WTC11 (cell line): Measurements from ENCODE around the gene AADAC. TPM values are rescaled to one million over a fixed set of nuclear protein-coding genes. Genes with fewer than 3 reads are reported as not detected.

Experiments used
- ATAC-seq: fragments of 200-7000 bp; cut with Tn5 transposase; 2 replicates; pipeline ENCODE4 v1.10.0; 2021; ENCODE audit warnings: mild to moderate bottlenecking, moderate library complexity
- CTCF ChIA-PET: fragments of 300-600 bp; sonication (Branson Sonifier 250); formaldehyde crosslinking; loops from one replicate; lab custom pipeline; 2021; ENCODE audit warnings: antibody characterized with exemption; lab: Charles Lee
- POLR2A ChIA-PET: fragments of 350-600 bp; sonication (Branson Sonifier 250); formaldehyde crosslinking; loops from one replicate; lab custom pipeline; 2021; ENCODE audit warnings: antibody characterized with exemption; lab: Charles Lee
- DNase-seq: peaks from one replicate; pipeline ENCODE4 v3.0.0; 2021; ENCODE audit warnings: low spot score
- H3K27ac Mint-ChIP-seq: 2 replicates; pipeline ENCODE4 v1.8.0; 2021; ENCODE audit warnings: mixed read lengths
- H3K27me3 Mint-ChIP-seq: 2 replicates; pipeline ENCODE4 v1.8.0; 2021; ENCODE audit warnings: low read depth, mild to moderate bottlenecking, moderate library complexity, mixed read lengths
- H3K36me3 Mint-ChIP-seq: 2 replicates; pipeline ENCODE4 v1.8.0; 2021; ENCODE audit warnings: mixed read lengths
- H3K4me1 Mint-ChIP-seq: 2 replicates; pipeline ENCODE4 v1.8.0; 2022; ENCODE audit warnings: mixed read lengths
- H3K4me3 Mint-ChIP-seq: 2 replicates; pipeline ENCODE4 v1.8.0; 2021; ENCODE audit warnings: mild to moderate bottlenecking, moderate library complexity, mixed read lengths
- H3K9me3 Mint-ChIP-seq: 2 replicates; pipeline ENCODE4 v1.8.0; 2021; ENCODE audit warnings: mixed read lengths
- ATF1 ChIP-seq: sonication (generic); formaldehyde crosslinking; IDR thresholded peaks from 2 replicates; pipeline ENCODE4 v1.8.1; 2023; ENCODE audit warnings: mild to moderate bottlenecking, moderate library complexity, missing genetic modification reagents
- FOXP1 ChIP-seq: sonication (generic); formaldehyde crosslinking; IDR thresholded peaks from 2 replicates; pipeline ENCODE4 v1.8.0; 2022; ENCODE audit warnings: missing genetic modification reagents, mild to moderate bottlenecking, moderate library complexity, borderline replicate concordance
- NFATC4 ChIP-seq: fragments of 250-450 bp; sonication (Bioruptor Pico); IDR thresholded peaks from 2 replicates; pipeline ENCODE4 v1.9.0; 2021; ENCODE audit warnings: mild to moderate bottlenecking
- NFE2L1 ChIP-seq: sonication (generic); formaldehyde crosslinking; IDR thresholded peaks from 2 replicates; pipeline ENCODE4 v1.8.1; 2023; ENCODE audit warnings: missing genetic modification reagents
- OVOL2 ChIP-seq: fragments of 250-450 bp; sonication (Bioruptor Pico); IDR thresholded peaks from 2 replicates; pipeline ENCODE4 v1.9.0; 2021; ENCODE audit warnings: mild to moderate bottlenecking, borderline replicate concordance
- SP1 ChIP-seq: sonication (generic); formaldehyde crosslinking; conservative IDR thresholded peaks from 2 replicates; pipeline ENCODE4 v1.8.1; 2022; ENCODE audit warnings: missing genetic modification reagents
- TCF7 ChIP-seq: sonication (generic); formaldehyde crosslinking; IDR thresholded peaks from 2 replicates; pipeline ENCODE4 v1.8.0; 2022; ENCODE audit warnings: mild to moderate bottlenecking, low read depth, missing genetic modification reagents, moderate library complexity
- TP53 ChIP-seq: sonication (generic); formaldehyde crosslinking; IDR thresholded peaks from 2 replicates; pipeline ENCODE4 v1.8.1; 2023; ENCODE audit warnings: mild to moderate bottlenecking, missing genetic modification reagents
- ZNF219 ChIP-seq: sonication (generic); formaldehyde crosslinking; IDR thresholded peaks from 2 replicates; pipeline ENCODE4 v1.8.0; 2023; ENCODE audit warnings: missing genetic modification reagents, mild to moderate bottlenecking, borderline replicate concordance
- total RNA-seq: library from RNA; stranded (reverse); gene quantifications from 3 replicates; pipeline ENCODE4 v1.2.3, GENCODE V29; 2021
- TF ChIP-seq, protein P1 (sequence below): sonication (generic); formaldehyde crosslinking; conservative IDR thresholded peaks from 2 replicates; pipeline ENCODE4 v1.8.1; 2023; ENCODE audit warnings: mild to moderate bottlenecking, low read depth, missing genetic modification reagents, moderate library complexity
- TF ChIP-seq, protein P2 (sequence below): sonication (generic); formaldehyde crosslinking; IDR thresholded peaks from 2 replicates; pipeline ENCODE4 v1.8.0; 2023; ENCODE audit warnings: missing genetic modification reagents
- TF ChIP-seq, protein P3 (sequence below): fragments of 200-600 bp; IDR thresholded peaks from 2 replicates; pipeline ENCODE4 v1.8.0; 2022; ENCODE audit warnings: antibody characterized with exemption
- TF ChIP-seq, protein P4 (sequence below): fragments of 250-450 bp; sonication (Bioruptor Pico); IDR thresholded peaks from 2 replicates; pipeline ENCODE4 v1.9.0; 2021; ENCODE audit warnings: mild to moderate bottlenecking, borderline replicate concordance
- TF ChIP-seq, protein P5 (sequence below): sonication (generic); formaldehyde crosslinking; IDR thresholded peaks from 2 replicates; pipeline ENCODE4 v1.8.0; 2023; ENCODE audit warnings: mild to moderate bottlenecking, missing genetic modification reagents
- TF ChIP-seq, protein P6 (sequence below): sonication (generic); formaldehyde crosslinking; IDR thresholded peaks from 2 replicates; pipeline ENCODE4 v1.8.0; 2022; ENCODE audit warnings: mild to moderate bottlenecking, missing genetic modification reagents
- TF ChIP-seq, protein P7 (sequence below): sonication (generic); formaldehyde crosslinking; conservative IDR thresholded peaks from 2 replicates; pipeline ENCODE4 v1.8.1; 2022; ENCODE audit warnings: mild to moderate bottlenecking, missing genetic modification reagents

AADAC gene
- total RNA-seq, 1 experiment from 2014 or later = 0.11 TPM

DNA sequence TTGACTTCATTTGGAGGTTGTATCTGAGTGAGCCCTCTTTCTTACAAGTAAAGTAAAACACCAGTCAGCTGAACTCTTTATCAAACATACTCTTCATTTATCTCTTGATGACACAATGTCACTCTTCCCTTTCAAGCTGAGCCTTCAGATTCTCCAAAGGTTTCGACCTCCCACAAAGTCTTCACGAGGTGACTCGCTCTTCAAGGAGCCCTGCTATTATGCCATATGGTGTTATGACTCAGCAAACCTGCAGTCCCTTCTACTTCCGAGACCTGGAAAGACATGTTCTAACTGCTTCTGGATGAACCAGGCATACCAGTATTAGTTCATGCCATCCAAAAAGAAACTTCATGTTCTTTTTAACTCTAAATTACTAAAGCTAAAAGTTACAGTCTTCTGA lies 23.1 kb downstream of the AADAC start:
- ChIA-PET CTCF (interaction anchor here (1.0 to 3.6 kb wide), 5 partner anchors 12 to 519 kb away, joined by 3 to 46 read pairs (median 6); no protein-coding TSS in a partner anchor), POLR2A (no interaction called here)
- DNase-seq = no peak
- Mint-ChIP-seq H3K27me3 (no peaks in the 10 kb centered on the region), H3K27ac (no peak overlapping the region), H3K4me3 (no peak overlapping the region), H3K4me1 (peaks cover 14% of the 10 kb centered on the region), H3K36me3 (no peaks in the 10 kb centered on the region), H3K9me3 (no peaks in the 10 kb centered on the region)
- TF ChIP-seq FOXP1 (CRISPR knock-in tag) (no peak), ATF1 (CRISPR knock-in tag) (no peak), TP53 (no peak), OVOL2 (CRISPR knock-in tag) (no peak), NFE2L1 (CRISPR knock-in tag) (peak; percentile 42; the same call in 1 of the 2 replicates)
- TF ChIP-seq, protein P1, sequence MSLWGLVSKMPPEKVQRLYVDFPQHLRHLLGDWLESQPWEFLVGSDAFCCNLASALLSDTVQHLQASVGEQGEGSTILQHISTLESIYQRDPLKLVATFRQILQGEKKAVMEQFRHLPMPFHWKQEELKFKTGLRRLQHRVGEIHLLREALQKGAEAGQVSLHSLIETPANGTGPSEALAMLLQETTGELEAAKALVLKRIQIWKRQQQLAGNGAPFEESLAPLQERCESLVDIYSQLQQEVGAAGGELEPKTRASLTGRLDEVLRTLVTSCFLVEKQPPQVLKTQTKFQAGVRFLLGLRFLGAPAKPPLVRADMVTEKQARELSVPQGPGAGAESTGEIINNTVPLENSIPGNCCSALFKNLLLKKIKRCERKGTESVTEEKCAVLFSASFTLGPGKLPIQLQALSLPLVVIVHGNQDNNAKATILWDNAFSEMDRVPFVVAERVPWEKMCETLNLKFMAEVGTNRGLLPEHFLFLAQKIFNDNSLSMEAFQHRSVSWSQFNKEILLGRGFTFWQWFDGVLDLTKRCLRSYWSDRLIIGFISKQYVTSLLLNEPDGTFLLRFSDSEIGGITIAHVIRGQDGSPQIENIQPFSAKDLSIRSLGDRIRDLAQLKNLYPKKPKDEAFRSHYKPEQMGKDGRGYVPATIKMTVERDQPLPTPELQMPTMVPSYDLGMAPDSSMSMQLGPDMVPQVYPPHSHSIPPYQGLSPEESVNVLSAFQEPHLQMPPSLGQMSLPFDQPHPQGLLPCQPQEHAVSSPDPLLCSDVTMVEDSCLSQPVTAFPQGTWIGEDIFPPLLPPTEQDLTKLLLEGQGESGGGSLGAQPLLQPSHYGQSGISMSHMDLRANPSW = no peak
- TF ChIP-seq, protein P2, sequence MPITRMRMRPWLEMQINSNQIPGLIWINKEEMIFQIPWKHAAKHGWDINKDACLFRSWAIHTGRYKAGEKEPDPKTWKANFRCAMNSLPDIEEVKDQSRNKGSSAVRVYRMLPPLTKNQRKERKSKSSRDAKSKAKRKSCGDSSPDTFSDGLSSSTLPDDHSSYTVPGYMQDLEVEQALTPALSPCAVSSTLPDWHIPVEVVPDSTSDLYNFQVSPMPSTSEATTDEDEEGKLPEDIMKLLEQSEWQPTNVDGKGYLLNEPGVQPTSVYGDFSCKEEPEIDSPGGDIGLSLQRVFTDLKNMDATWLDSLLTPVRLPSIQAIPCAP (CRISPR knock-in tag) = no peak
- ATAC-seq = peak; percentile 65

DNA sequence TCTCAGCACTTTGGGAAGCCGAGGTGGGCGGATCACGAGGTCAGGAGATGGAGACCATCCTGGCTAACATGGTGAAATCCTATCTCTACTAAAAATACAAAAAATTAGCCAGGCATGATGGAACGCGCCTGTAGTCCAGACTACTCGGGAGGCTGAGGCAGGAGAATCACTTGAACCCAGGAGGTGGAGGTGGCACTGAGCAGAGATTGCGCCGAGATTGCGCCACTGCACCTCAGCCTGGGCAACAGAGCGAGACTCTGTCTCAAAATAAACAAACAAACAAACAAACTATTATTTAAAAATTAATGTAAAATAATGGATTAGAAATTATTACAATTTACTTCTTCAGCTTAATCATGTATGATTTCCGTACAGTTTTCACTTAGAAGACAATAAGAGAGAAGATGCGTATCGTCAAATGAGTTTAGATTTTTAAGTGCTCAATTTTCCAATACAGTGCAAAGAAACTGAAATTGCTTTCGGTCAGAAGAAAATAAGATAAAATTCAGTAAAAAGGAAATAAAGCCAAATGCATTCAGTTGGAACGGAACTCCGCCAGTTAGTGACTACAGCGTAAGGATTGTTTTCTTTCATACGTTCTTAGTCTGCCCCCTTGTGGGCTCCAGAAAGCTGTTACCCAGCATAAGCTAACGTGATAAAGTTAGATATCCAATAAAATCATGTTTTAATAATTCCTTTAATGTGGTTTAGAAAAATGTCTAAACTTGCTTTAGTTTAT lies 24.8 kb downstream of the AADAC start:
- TF ChIP-seq, protein P3, sequence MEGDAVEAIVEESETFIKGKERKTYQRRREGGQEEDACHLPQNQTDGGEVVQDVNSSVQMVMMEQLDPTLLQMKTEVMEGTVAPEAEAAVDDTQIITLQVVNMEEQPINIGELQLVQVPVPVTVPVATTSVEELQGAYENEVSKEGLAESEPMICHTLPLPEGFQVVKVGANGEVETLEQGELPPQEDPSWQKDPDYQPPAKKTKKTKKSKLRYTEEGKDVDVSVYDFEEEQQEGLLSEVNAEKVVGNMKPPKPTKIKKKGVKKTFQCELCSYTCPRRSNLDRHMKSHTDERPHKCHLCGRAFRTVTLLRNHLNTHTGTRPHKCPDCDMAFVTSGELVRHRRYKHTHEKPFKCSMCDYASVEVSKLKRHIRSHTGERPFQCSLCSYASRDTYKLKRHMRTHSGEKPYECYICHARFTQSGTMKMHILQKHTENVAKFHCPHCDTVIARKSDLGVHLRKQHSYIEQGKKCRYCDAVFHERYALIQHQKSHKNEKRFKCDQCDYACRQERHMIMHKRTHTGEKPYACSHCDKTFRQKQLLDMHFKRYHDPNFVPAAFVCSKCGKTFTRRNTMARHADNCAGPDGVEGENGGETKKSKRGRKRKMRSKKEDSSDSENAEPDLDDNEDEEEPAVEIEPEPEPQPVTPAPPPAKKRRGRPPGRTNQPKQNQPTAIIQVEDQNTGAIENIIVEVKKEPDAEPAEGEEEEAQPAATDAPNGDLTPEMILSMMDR = peak; percentile 52; the same call in 1 of the 2 replicates
- TF ChIP-seq, protein P4, sequence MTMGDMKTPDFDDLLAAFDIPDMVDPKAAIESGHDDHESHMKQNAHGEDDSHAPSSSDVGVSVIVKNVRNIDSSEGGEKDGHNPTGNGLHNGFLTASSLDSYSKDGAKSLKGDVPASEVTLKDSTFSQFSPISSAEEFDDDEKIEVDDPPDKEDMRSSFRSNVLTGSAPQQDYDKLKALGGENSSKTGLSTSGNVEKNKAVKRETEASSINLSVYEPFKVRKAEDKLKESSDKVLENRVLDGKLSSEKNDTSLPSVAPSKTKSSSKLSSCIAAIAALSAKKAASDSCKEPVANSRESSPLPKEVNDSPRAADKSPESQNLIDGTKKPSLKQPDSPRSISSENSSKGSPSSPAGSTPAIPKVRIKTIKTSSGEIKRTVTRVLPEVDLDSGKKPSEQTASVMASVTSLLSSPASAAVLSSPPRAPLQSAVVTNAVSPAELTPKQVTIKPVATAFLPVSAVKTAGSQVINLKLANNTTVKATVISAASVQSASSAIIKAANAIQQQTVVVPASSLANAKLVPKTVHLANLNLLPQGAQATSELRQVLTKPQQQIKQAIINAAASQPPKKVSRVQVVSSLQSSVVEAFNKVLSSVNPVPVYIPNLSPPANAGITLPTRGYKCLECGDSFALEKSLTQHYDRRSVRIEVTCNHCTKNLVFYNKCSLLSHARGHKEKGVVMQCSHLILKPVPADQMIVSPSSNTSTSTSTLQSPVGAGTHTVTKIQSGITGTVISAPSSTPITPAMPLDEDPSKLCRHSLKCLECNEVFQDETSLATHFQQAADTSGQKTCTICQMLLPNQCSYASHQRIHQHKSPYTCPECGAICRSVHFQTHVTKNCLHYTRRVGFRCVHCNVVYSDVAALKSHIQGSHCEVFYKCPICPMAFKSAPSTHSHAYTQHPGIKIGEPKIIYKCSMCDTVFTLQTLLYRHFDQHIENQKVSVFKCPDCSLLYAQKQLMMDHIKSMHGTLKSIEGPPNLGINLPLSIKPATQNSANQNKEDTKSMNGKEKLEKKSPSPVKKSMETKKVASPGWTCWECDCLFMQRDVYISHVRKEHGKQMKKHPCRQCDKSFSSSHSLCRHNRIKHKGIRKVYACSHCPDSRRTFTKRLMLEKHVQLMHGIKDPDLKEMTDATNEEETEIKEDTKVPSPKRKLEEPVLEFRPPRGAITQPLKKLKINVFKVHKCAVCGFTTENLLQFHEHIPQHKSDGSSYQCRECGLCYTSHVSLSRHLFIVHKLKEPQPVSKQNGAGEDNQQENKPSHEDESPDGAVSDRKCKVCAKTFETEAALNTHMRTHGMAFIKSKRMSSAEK (CRISPR knock-in tag) = no peak
- peak; percentile 22 for DNase-seq
- Mint-ChIP-seq H3K36me3 (no peaks in the 10 kb centered on the region), H3K9me3 (no peaks in the 10 kb centered on the region), H3K4me1 (peaks cover 14% of the 10 kb centered on the region), H3K27ac (no peak overlapping the region), H3K4me3 (no peak overlapping the region), H3K27me3 (no peaks in the 10 kb centered on the region)
- peak; percentile 88 for ATAC-seq
- ChIA-PET CTCF (interaction anchor here (0.6 to 3.6 kb wide), 11 partner anchors 20 to 459 kb away, joined by 3 to 46 read pairs (median 4); partner anchors contain the start of gene IGSF10), POLR2A (interaction anchor here (0.6 kb wide), 1 partner anchor 12 kb away, joined by 4 read pairs; no protein-coding TSS in a partner anchor)

DNA sequence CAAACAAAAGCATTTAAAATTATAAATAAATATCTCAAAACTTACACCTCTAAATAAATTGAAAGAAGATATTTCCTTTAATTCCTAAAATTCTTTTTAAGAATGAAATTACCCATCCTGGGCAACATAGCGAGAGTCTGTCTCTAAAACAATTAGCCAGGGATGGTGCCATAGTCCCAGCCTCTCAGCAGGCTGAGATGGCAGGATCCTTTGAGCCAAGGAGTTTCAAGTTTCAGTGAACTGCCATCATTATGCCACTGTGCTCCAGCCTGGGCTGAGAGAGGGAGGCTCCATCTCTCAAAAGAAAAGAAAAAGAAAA lies 25.4 kb downstream of the AADAC start:
- Mint-ChIP-seq H3K9me3 (no peaks in the 10 kb centered on the region), H3K4me1 (peaks cover 14% of the 10 kb centered on the region), H3K4me3 (no peak overlapping the region), H3K27ac (no peak overlapping the region), H3K27me3 (no peaks in the 10 kb centered on the region), H3K36me3 (no peaks in the 10 kb centered on the region)
- ChIA-PET CTCF (interaction anchor here (0.6 to 3.6 kb wide), 10 partner anchors 21 to 460 kb away, joined by 3 to 46 read pairs (median 4); partner anchors contain the start of gene IGSF10), POLR2A (no interaction called here)
- peak; percentile 68 for ATAC-seq
- no peak for DNase-seq
- TF ChIP-seq TCF7 (CRISPR knock-in tag) = no peak
- TF ChIP-seq, protein P5, sequence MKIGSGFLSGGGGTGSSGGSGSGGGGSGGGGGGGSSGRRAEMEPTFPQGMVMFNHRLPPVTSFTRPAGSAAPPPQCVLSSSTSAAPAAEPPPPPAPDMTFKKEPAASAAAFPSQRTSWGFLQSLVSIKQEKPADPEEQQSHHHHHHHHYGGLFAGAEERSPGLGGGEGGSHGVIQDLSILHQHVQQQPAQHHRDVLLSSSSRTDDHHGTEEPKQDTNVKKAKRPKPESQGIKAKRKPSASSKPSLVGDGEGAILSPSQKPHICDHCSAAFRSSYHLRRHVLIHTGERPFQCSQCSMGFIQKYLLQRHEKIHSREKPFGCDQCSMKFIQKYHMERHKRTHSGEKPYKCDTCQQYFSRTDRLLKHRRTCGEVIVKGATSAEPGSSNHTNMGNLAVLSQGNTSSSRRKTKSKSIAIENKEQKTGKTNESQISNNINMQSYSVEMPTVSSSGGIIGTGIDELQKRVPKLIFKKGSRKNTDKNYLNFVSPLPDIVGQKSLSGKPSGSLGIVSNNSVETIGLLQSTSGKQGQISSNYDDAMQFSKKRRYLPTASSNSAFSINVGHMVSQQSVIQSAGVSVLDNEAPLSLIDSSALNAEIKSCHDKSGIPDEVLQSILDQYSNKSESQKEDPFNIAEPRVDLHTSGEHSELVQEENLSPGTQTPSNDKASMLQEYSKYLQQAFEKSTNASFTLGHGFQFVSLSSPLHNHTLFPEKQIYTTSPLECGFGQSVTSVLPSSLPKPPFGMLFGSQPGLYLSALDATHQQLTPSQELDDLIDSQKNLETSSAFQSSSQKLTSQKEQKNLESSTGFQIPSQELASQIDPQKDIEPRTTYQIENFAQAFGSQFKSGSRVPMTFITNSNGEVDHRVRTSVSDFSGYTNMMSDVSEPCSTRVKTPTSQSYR (CRISPR knock-in tag) = no peak
- TF ChIP-seq NFATC4 = no peak
- TF ChIP-seq SP1 (CRISPR knock-in tag) = no peak
- TF ChIP-seq, protein P6, sequence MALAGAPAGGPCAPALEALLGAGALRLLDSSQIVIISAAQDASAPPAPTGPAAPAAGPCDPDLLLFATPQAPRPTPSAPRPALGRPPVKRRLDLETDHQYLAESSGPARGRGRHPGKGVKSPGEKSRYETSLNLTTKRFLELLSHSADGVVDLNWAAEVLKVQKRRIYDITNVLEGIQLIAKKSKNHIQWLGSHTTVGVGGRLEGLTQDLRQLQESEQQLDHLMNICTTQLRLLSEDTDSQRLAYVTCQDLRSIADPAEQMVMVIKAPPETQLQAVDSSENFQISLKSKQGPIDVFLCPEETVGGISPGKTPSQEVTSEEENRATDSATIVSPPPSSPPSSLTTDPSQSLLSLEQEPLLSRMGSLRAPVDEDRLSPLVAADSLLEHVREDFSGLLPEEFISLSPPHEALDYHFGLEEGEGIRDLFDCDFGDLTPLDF (CRISPR knock-in tag) = no peak
- no peak for TF ChIP-seq ZNF219
- TF ChIP-seq, protein P7, sequence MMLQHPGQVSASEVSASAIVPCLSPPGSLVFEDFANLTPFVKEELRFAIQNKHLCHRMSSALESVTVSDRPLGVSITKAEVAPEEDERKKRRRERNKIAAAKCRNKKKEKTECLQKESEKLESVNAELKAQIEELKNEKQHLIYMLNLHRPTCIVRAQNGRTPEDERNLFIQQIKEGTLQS (CRISPR knock-in tag) = no peak
